ENCODE data around the gene GPATCH2L. TPM values are rescaled to one million over a fixed set of nuclear protein-coding genes. Genes with fewer than 3 reads are reported as not detected.
A peak's percentile ranks its signal among the peaks of the same experiment; 100 is the strongest.

GPATCH2L gene
- polyA plus RNA-seq (19.0 to 31.2 TPM (median 28.8 TPM) in 3 replicates), polyA minus RNA-seq (64.3 to 75.6 TPM (median 65.9 TPM) in 3 replicates)
- 22.8 TPM for polyA plus RNA-seq (2011; ENCODE audit: low read depth)
- 9.6 and 14.6 TPM in 2 replicates for polyA plus RNA-seq (2011; cell fraction: cytosol; rRNA removed)
- polyA plus RNA-seq (2011; cell fraction: nucleus; rRNA removed): 54.2 and 60.8 TPM in 2 replicates
- polyA plus RNA-seq (2012; ENCODE audit: low replicate concordance): 12.1 and 13.7 TPM in 2 replicates
- polyA minus RNA-seq (2011; cell fraction: cytosol; rRNA and poly(A)+ RNA removed): 23.0 TPM
- 50.1 and 99.1 TPM in 2 replicates for polyA minus RNA-seq (2011; cell fraction: nucleus; rRNA and poly(A)+ RNA removed)

- FAIRE-seq: peak; percentile 9
- dilution Hi-C loops (cut with MboI; ENCODE audit: extremely low pct_ligation_motif_present, low sequenced_read_pairs): no loop called here
These were observed at the start of gene GPATCH2L for GRCh38 chr14:76151398-76152332. GPATCH2L (plus strand) TSS chr14:76151922; CDS start chr14:76154364, 2,442 bp downstream.

GRCh38 chr14:76104802-76105355 lies 46.8 kb upstream of the GPATCH2L start:
- H3K9me1 ChIP-seq (ENCODE audit: control insufficient read depth, extremely low read depth, insufficient read depth, low read length): no peaks in the 10 kb centered on the region
- FAIRE-seq (no peak), DNase-seq (ENCODE audit: low read depth, low spot score) (no peak)
- no peaks in the 10 kb centered on the region for H3K79me2 ChIP-seq (ENCODE audit: control insufficient read depth, insufficient read depth, low read length)
- no peak overlapping the region for H3K9ac ChIP-seq (ENCODE audit: control insufficient read depth, extremely low read depth, insufficient read depth, low read length)
- H3K9me3 ChIP-seq (ENCODE audit: control insufficient read depth, low read depth, low read length): no peaks in the 10 kb centered on the region
- no peaks in the 10 kb centered on the region for H3K4me1 ChIP-seq (ENCODE audit: control insufficient read depth, extremely low read depth, insufficient read depth, low read length)
- peaks cover 10% of the 10 kb centered on the region for H3K27me3 ChIP-seq (ENCODE audit: control insufficient read depth, extremely low read depth, insufficient read depth, low read length)
- no peak overlapping the region for H3K4me2 ChIP-seq (ENCODE audit: control insufficient read depth, extremely low read depth, insufficient read depth, low read depth, low read length)
- no peaks in the 10 kb centered on the region for H3K36me3 ChIP-seq (ENCODE audit: control insufficient read depth in 2 of 2, extremely low read depth in 1 of 2, insufficient read depth in 2 of 2, low read length in 2 of 2)
- H4K20me1 ChIP-seq (ENCODE audit: control insufficient read depth, extremely low read depth, insufficient read depth, low read length): no peaks in the 10 kb centered on the region
- H3K27ac ChIP-seq (ENCODE audit: control insufficient read depth, insufficient read depth, low read length): no peak overlapping the region
- no peak overlapping the region for H2AFZ ChIP-seq (ENCODE audit: control insufficient read depth, low read length)
- dilution Hi-C loops (cut with MboI; ENCODE audit: extremely low pct_ligation_motif_present, low sequenced_read_pairs): no loop called here
- no peak overlapping the region for H3K4me3 ChIP-seq (ENCODE audit: control insufficient read depth in 2 of 3, extremely low read depth in 1 of 3, insufficient read depth in 2 of 3, low read depth in 1 of 3, low read length in 3 of 3)
- TF ChIP-seq CTCF (optimal IDR thresholded peaks at IDR 0.05 in 1 of 3, IDR thresholded peaks at IDR 0.05 in 1 of 3, conservative IDR thresholded peaks at IDR 0.05 in 1 of 3; ENCODE audit: extremely low read depth in 1 of 3, insufficient read depth in 2 of 3, low read length in 3 of 3): no peak
- TF ChIP-seq EZH2 (IDR thresholded peaks at IDR 0.05; ENCODE audit: low read length): no peak

More at GRCh38 chr14:76151398-76152332, at the start of gene GPATCH2L:
- H3K27ac ChIP-seq (ENCODE audit: control insufficient read depth, insufficient read depth, low read length): peak within 1 kb of the TSS; percentile 95
- peaks cover 49% of the 10 kb centered on the region for H3K79me2 ChIP-seq (ENCODE audit: control insufficient read depth, insufficient read depth, low read length)
- H3K36me3 ChIP-seq (ENCODE audit: control insufficient read depth in 2 of 2, extremely low read depth in 1 of 2, insufficient read depth in 2 of 2, low read length in 2 of 2): peaks cover 3 to 4% of the 10 kb centered on the region in 2 experiments
- peaks cover 28% of the 10 kb centered on the region for H3K4me1 ChIP-seq (ENCODE audit: control insufficient read depth, extremely low read depth, insufficient read depth, low read length)
- H3K4me2 ChIP-seq (ENCODE audit: control insufficient read depth, extremely low read depth, insufficient read depth, low read depth, low read length): peak within 1 kb of the TSS; percentile 79
- H3K4me3 ChIP-seq (ENCODE audit: control insufficient read depth in 2 of 3, extremely low read depth in 1 of 3, insufficient read depth in 2 of 3, low read depth in 1 of 3, low read length in 3 of 3): peak within 1 kb of the TSS; percentile 90 to 93 (median 90)
- no peak for DNase-seq (ENCODE audit: low read depth, low spot score)
- H4K20me1 ChIP-seq (ENCODE audit: control insufficient read depth, extremely low read depth, insufficient read depth, low read length): peaks cover 5% of the 10 kb centered on the region
- H3K9ac ChIP-seq (ENCODE audit: control insufficient read depth, extremely low read depth, insufficient read depth, low read length): peak within 1 kb of the TSS; percentile 96
- TF ChIP-seq EZH2 (IDR thresholded peaks at IDR 0.05; ENCODE audit: low read length) (no peak), CTCF (optimal IDR thresholded peaks at IDR 0.05 in 1 of 3, IDR thresholded peaks at IDR 0.05 in 1 of 3, conservative IDR thresholded peaks at IDR 0.05 in 1 of 3; ENCODE audit: extremely low read depth in 1 of 3, insufficient read depth in 2 of 3, low read length in 3 of 3) (no peak)
- H3K9me3 ChIP-seq (ENCODE audit: control insufficient read depth, low read depth, low read length): no peaks in the 10 kb centered on the region
- peak within 1 kb of the TSS; percentile 75 for H2AFZ ChIP-seq (ENCODE audit: control insufficient read depth, low read length)
- no peaks in the 10 kb centered on the region for H3K27me3 ChIP-seq (ENCODE audit: control insufficient read depth, extremely low read depth, insufficient read depth, low read length)
- peaks cover under 1% of the 10 kb centered on the region for H3K9me1 ChIP-seq (ENCODE audit: control insufficient read depth, extremely low read depth, insufficient read depth, low read length)
